Fibroblast of skin of abdomen (primary cell): ENCODE results near the gene PPP1R26.
A peak's percentile ranks its signal among the peaks of the same experiment; 100 is the strongest.
"Not testable (repeated sequence)": the region's sequence is repeated elsewhere in the genome, so short reads cannot be mapped to it uniquely, and the experiment has no call there.

Source experiments
- DNase-seq: peaks from one replicate; pipeline ENCODE4 v3.0.0-alpha.2; 2013

The PPP1R26 gene

DNA sequence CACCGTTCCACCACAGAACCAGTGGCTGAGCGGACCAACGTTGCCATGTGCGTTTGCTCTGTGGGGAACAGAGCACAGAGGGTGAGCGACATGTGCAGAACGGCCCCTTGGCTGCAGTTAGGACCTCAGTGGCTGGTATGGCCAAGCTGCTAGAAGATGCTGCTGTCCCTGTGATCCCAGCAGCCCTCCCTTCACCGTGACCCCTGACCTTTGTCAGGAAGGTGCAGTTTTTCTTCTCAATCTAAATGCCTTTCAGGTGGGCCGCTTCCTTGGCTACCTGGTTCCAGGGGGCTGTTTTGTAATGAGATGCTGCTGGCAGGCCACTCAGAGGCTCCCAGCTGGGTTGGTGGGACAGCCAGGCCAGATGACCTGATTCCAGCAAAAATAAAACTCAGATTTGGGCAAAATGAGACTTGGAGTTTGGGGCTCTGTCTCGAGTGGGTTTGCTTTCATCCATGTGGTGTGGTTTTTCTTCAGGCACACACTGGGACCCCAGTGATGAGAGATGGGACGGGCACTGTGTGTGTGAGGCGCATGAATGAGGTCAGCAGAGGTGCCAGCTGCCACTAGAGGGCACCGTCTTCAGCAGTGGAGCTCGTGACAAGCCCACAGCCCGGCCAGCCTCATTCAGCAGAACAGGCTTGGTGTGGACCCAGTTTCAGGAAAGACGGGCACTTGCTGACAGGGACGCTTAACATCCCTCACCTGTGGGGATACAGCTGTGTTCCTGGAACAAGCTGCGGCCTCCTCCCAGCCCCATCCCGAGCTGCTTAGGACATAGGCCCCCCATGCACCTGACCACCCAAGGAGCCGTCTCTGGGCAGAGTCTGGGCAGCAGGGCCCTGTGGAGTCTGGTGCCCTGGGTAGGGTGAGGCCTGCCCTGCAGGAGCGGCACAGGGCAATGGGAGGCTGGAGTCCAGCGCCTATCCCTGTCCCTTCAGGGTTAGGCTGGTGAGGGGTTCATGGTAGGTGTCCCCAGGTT lies 25.0 kb downstream of the PPP1R26 start:
- peak; percentile 48 for DNase-seq

DNA sequence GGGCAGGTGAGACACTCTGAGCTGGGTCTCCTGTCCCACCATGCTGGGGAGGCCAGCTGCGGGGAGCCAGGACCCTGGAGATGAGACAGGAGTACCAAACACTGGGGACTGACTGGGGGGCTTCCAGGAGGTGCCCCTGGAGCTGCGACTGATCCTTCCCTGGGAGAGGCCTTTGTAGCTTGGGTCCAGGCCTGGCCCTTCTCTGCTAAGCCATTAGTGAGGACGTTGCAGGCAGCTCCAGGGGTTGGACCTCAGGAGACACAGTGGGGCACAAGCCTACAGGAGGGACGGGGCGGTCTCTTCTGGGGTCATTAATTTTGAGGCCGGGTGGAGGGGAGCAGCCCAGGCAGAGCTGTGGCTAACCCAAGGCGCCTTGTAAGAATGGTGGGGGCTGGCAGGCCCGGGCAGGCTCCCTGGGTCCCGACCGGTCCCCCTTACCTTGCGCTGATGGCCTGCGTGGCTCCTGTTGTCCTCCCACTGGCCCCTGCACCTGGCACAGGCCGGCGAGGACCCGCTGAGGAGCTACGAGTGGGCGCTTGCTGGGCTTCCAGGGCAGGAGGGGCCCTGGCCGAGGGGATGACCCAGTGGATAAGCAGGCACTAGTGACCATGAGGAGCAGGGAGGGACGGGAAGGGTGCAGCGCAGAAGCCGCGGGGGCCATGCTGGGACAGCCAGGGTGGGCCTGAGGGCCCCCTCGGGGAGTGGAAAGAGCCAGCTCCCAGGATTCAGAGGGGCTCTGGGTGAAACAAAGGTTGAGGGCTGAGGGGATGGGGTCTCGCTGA lies 26.0 kb downstream of the PPP1R26 start:
- no peak for DNase-seq

DNA sequence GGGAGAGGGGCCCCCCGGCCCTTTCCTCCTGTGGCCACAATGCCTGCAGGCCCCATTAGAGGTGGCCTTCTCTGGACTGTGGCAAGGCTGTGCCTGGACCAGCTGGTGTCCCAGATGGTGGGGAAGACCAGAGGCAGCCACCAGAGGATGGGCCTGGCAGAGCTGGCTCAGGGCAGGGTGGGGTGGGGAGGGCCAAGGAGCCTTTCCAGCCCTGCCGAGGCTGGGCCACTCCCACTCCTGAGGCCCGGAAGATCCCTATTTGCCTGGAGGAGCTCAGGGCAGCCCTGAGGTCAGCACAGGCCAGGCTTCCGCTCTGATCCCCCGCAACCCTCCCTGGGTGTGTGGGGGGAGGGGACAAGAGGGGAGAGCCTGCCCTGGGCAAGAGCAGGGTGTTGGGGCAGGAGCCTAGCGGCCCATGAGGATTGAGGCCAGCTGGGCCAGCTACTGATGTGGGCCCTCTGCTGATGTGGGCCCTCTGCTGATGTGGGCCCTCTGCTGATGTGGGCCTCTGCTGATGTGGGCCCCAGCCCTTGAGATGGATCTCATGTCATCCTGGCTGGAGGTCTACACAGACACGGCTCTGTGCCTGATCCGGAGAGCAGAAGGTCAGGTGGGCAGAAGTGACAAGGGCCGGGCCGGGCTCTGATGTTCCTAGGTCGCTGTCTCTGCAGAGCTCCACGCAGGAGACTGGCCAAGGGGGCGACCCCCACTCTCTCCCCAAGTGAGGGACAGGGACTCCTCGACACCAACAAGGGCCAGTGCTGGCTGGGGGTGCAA lies 26.9 kb downstream of the PPP1R26 start:
- no peak for DNase-seq

DNA sequence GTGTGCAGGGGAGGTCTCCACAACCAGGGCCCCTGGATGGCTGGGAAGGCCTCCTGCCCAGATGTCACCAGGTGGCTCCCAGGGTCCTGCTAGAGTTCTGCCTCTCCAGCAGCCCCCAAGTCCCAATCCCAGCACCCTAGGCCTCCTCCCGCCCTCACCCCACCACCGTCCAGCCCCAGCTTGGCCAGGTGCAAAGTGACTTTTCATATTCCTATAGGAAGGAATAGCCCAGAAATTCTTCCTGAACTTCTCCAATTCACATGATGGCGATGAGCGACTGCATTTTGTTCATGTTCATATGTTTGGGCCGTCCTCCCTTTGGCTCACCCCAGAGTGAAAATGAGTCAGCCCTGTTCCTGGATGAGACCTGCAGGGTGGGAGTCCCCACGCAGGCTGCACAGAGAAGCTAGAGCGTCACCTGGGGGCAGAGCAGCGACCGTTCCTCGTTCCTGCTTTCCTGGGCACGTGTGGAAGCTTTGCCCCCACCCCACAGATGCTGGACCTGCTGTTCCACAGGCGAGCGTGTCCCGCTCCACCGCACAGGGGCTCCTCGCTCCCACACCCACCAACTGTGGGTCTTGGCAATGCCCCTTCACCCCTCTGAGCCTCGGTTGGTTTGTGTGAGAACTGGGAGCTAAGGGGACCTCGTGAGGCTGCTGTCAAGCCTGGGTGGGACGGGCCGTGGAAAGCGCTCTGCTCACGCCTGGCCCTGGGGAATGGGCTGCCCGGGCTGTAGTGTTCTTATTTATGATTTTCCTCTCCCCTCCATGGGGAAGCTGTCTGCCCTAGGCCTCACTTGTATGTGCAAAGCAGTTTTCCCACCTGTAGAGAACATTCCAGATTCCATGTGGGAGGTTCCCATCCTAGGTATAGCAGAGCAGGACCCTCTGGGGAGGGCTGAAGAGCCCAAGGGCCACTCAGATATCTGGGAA lies 27.8 kb downstream of the PPP1R26 start:
- DNase-seq, result no peak

DNA sequence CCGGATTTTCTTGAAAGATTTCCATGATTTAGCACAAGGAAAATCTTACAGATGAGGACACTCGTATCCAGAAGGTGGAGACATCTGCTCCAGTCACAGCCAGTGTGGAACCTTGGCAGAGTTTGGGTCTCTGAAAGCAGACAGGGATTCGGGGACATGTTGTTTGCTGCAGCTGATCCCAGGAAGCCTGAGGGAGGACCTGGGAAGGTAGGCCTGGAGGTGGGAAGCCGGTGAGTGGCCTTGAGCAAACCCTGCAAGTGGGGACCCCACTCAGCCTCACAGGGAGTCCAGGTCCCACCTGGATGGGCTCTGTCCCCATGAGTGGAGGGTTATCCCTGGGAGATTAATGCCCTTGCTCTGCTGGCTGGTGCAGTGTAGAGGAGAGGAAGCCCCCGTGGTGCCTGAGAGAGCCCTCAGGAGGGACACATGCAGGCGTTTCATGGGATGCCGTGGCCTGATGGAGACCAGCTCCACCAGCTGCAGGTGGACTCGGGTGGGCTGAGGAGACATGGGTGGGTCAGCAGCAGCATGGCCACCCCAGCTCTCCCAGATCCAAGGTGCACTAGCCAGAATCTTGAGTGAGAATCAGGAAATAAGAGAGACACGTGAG lies 28.7 kb downstream of the PPP1R26 start:
- DNase-seq, result no peak

DNA sequence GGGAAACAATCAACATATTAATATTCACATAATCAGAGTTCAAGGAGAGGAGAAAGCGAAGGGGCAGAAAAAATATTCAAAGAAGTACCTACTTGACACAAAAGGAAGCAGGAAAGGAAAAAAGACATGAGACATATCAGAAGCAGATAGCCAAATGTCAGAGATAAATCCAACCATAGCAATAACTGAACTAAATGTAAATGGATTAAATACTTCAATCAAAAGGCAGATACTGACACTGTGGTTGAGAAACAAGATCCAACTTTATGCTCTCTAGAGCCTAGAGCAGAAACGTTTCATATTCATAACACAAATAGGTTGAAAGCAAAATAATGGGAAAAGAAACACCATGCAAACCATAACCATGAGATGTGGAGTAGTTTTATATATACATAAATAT lies 29.9 kb downstream of the PPP1R26 start:
- no peak for DNase-seq

DNA sequence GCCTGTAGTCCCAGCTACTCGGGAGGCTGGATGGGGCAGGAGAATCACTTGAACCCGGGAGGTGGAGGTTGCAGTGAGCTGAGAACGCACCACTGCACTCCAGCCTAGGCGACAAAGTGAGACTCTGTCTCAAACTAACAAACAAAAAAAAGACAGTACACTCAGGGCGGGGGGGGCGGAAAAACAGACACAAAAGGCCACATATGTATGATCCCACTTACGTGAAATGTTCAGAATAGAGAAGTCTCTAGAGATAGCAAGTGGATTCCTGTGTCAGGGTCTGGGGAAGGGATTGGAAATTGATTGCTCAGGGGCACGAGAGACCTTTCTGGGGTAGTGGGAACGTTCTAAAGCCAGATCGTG lies 32.6 kb downstream of the PPP1R26 start:
- DNase-seq, result no peak

DNA sequence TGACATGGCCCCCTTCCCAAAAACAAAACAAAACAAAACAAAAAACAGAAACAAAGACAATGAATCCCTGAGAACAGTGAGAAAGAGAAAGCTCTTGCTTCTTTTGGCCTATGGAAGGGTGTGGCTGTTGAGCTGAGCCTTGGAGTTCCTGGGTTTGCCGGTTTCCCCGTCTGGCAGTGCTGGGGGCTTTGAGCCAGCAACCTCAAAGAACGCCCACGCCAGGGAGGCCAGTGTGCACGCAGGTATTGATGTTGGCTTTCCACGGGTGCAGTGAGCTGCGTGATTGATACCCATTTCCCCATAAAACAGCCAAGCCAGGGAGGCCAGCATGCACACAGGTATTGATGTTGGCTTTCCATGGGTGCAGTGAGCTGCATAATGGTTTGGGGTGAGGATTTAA lies 33.3 kb downstream of the PPP1R26 start:
- DNase-seq, result no peak

DNA sequence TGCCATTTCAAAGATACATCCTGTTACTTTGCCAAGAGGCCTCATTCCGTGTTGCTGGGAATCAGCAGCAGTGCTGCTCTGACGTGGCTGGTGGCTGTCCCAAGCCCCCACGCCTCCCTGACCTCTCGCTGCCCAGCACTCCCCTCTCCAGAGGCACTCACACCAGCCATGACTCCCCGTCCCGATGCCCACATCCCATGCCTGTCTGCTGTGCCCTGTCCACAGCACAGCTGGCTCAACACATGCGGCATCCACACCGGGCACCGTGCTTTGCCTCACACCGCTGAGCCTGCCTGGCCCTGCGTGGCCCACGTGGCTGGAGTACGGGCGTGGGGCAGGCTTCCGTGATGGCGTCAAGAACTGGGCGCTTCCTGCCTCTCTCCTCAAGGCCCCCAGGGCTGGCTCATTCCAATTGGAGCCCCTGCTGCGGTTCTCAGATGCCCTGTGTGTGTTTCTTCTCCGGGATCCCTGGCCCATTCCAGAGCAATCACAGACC lies 33.8 kb downstream of the PPP1R26 start:
- no peak for DNase-seq

DNA sequence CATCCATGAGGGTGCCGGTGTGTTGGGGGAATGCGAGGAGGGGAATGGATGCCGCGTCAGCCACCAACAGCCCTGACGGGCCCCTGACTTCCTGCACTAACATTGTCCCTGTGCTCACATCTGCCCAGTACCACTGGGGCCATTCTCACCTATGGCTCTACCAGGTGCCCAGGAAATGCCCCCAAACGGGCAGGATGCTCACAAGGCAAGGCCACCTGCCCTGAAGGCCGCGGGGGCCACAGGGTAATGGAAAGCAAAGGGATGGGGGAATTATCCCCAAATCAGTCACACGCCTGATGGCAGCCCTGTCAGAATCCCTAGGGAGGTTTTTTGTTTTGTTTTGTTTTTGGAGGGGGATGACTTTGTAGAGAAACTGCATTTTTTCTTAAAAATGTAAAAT lies 34.3 kb downstream of the PPP1R26 start:
- DNase-seq, result not testable (repeated sequence)

DNA sequence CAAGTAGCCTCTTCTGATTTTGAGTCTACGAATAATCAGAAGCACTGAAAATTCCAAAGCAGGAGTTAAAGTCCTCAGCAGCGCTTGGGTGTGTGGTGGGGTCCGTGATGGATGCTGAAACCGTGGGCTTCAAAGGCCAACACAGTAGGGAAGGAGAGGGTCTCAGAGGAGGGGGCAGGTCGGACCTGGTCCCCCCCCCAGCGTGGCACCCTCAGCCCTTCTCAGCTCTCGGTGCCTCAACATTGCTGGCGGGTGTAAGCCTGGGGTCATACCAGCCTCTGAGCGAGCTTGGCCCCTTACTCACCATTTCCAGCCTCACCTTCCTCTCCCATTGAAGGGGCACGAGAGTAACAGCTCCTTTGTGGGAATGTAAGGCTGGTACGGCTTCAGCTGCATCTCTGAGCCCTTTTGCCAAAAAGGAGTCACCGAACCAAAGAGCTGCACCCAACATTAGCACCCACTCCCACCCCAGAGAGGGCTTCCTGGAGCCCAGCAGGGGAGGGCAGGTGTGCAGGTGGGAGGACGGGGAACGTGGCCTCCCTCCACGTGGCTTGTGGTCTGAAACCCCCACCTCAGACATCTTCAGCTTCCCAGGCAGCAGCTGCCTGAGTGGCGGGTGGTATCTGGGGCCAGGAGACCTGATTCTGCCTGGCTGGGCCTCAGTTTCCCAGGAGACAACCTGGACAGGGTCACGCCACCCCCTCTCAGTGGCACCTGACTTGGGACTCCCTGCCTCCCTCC lies 34.9 kb downstream of the PPP1R26 start:
- no peak for DNase-seq

DNA sequence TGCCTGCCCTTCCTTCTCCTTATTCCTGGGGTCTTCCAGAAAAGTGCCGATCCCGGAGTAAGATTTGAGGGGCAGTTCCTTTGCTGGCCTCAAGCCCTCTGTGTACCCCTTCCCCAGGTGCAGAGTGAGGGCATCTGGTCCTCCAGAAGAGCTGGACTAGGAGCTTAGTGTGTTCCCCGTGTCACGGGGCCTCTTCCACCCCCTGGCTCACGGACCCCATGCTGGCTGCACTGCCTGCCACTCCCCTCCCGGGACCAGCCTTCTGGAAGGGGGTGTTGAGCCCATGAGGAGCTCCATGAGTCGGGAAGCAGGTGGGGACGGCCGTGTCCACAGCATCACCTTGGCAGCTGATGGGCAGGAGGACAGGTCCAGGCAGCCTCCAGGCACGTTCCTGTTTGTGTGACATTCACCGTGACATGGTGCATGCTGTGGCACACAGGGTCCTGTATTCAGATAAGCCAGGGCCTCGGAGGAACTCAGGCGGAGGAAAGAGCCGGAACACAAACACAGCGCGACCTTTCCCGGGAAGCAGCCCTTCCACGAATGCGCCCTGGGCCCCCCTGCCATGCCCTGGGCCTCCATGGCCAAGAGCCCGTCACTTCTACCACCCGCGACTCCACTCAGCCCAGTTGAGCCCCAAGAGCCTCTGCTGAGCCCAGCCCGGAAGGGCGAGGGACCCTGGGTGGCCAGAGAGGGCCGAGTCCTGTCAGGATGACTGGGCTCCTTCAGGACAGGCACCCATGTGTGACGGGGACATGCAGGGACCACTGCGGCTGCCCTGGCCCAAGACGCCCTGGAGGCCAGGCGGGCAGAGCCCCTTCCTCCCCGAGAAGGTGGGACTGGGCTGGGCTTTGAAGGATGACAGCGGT lies 35.7 kb downstream of the PPP1R26 start:
- DNase-seq, result no peak

DNA sequence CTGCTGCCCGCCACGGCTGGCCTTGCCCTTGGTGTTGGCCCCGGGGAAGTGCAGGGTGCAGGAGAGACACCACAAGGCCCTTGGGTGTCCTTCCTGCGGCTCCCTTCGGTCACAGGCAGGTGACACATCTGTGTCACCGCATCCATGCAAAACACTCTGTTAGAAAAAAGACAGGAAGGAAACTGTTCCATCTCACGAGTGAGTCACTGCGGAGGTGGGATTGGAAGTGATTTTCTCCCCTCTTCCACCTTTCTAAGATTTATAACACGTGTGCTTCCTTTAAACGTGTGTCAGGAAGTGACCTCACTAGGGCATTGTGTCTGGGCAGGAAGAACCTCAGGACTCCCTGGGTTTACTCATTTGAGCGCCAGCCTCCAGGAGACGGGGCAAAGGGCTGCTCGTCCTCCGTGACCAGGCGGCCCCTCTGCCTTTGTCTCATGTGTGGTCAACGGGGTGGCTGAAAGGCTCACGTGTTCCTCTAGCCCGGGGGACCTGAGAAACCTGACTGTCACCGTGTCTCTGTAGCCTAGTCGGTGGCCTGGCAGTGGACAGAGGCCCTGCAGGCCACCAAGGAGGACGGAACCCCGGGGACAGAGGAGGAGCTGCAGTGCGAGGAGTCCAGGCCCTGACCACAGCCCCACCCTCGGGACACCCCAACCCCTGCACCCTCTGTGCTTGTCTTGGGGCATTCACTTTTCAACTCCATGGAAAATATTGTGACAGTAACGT lies 36.7 kb downstream of the PPP1R26 start:
- DNase-seq, result no peak

DNA sequence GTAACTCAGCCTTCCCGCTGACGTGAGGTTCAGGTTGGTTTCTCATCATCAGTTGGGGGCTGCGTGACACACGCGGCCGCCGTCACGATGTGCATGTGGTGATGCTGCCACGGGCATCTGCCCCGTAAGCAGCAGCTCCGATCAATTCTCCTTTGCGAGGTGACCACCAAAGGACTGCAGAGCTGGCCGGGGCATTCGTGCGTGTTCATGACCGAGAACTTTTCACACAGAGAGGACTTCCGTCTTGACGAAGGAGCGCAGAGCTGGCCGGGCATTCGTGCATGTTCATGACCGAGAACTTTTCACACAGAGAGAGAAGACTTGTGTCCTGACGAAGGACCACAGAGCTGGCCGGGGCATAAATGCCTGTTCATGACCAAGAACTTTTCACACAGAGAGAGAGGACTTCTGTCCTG lies 37.8 kb downstream of the PPP1R26 start:
- DNase-seq, result no peak

DNA sequence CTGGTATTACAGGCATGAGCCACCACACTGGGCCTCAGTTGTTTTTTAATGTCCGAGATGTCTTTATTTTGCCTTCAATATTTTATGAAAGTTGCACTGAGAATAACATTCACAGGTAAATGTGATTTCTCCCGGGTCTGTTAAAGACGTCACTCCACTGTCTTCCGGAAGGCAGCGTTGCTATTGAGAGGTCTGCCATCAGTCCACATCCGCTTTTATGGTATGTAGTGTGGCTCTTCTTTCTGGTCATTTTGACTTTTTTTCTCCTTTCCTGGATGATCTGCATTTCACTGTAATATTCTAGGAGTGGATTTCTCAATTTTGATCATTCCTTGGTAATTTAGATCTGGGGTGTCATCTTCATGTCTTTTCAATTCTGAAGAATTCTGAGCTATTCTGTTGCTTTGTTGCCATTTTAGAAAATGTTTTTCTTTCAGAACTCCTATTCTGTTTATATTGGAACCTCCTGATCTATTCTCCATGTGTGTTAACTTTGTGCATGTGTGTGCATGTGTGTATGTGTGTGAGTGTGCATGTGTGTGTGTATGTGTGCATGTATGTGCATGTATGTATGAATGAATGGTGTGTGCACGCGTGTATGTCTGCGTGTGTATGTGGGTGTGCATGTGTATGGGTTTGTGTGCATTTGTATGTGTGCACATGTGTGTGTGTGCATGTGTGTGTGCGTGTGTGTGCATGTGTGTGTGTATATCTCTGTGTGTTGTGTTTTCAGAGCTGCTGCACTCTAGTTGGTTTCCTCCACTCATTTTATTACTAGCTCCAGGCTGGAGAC lies 39.8 kb downstream of the PPP1R26 start:
- DNase-seq, result no peak

DNA sequence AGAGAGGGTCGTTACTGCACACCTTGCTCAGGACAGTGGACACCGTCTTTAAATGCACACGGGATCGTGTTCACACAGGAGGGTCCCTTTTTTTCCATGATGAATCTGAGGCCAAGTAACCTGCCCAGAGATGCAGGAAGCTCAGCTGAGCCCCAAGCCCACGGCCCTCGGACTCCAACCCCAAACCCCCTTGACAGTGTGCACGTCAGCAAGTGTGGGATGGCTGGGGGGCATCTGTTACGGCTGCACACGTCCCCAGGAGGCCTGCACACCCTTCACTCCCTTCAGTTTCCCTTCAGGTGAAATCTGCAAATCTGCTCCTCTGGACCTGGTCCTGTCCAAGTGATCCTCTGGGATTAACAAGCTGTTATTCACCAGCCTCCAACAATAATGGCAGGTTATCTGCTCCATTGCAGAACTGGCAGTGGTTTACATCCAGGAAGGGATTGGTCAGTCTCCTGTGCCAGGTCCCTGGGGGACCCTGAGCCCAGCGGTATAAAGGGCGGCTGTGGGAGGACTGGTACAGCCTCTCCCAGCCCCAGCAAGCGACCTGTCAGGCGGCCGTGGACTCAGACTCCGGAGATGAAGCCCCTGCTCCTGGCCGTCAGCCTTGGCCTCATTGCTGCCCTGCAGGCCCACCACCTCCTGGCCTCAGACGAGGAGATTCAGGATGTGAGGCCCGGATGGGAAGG lies 41.5 kb downstream of the PPP1R26 start, which contains the start of gene LCN1:
LCN1 (plus strand) TSS at position 525 of the 692 bp plus-strand sequence; CDS start at position 583, 58 bp downstream.
- no peak for DNase-seq

DNA sequence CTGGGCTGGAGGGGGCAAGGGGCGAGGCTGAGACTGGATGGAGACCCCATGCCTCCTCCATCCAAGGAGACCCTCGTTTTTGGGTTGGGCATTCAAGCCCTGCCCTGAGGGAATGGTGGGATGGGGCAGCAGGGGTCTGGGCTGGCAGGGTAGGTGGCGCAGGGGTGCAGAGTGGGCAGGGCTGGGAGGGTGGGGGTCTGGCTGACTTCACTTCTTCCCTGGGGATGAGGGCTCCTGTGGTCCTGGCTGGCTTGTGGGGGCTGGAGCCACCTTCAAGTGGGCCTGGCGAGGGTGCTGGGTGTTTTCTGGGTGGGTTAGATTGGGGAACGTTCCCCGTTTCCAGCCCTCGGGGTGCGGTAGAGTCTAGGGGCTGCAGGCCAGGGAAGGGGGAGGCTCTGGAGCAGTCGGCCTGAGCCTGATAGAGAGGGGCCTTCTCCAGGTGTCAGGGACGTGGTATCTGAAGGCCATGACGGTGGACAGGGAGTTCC lies 42.1 kb downstream of the PPP1R26 start:
- no peak for DNase-seq
